ENCODE measurements around the gene AHRR.
A peak's percentile ranks its signal among the peaks of the same experiment; 100 is the strongest.
"Not testable (repeated sequence)": the region's sequence is repeated elsewhere in the genome, so short reads cannot be mapped to it uniquely, and the experiment has no call there.

Gene AHRR

DNA sequence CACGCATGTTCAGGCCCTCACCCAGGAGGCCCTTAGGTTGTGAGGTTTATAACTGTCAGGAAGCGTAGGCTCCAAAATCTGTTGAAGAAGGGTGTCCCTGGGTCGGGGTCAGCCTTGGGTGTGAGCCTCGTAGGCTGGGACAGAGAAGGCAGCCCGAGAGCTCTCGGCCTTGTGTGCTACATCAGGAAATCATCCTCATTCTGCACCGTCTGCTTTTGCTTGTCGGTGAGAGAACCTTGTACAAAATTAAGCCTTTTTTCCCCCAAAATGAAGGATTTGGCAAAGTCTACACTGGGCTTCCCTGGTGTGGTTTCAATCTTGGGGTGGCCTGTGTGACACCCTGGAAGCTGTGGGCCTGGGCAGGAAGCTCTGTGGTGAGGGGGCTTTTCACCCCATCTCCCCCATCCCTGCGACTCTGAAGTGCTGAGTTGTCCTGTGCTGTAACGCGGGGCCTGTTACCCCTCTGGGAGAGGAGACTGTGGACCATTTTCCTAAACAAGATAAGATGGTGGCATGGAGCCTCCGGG is 55.3 kb downstream of the AHRR start:
- no peak for DNase-seq (ENCODE audit: low read depth in 2 of 3, low spot score in 1 of 3)

DNA sequence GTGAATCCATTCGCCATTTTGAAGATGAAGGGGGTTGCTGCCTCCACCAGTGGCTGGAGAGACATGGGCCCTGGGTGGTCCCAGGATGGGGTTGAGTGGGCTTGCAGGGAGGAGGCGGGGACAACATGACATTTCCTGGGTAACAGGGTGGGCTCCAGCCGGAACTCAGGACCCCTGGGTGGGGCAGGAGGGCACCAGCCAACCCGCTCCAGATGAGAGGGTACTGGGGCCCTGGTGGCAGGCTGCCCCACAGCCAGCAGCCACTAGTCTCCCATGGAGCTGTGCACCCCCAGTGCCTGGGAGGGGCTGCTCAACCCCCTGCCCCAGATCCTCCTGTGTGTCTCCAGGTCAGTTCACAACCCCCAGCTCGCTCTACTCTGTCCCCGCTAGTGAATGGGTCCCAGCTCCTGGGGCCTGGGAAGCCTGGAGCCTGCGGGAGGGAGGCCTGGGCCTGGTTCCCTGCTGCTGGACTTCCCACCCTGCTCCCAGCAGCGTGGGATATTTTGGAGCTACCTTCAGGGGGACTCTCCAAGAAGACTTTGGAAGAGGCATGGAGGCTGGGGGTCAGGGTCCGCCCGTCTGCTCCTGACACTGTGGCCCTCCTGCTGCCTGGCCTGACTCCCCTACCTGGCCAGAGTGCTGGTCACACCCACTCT is 55.9 kb downstream of the AHRR start:
- no peak for DNase-seq (ENCODE audit: low read depth in 2 of 3, low spot score in 1 of 3)

DNA sequence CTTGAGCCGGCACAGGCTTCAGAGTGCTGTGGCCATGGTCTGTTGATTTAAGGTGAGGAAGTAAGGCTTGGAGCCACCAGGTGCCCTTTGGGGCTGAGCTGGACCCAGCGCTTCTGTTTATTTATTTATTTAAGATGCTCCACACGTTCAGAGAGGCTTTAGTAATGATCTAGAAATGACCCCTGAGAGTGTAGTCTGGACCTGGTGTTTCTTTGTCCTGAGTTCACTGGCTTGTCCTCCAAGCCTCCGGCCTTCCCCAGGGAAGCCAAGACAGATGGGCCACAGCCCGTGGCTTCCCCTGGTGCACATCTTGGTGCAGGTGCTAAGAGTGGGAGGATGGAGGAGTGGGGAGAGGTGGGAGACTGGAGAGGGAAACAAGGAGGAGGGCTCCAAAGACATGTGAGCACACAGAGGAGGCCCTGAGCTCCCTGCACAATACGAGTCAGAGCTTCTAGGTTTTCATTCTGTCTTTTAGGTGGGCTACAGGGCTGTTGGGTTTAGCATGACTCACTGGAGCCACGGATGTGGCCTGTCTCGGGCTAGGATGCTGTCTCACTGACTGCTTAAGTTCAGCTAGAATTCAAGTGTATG is 56.9 kb downstream of the AHRR start:
- DNase-seq (ENCODE audit: low read depth in 2 of 3, low spot score in 1 of 3): no peak

DNA sequence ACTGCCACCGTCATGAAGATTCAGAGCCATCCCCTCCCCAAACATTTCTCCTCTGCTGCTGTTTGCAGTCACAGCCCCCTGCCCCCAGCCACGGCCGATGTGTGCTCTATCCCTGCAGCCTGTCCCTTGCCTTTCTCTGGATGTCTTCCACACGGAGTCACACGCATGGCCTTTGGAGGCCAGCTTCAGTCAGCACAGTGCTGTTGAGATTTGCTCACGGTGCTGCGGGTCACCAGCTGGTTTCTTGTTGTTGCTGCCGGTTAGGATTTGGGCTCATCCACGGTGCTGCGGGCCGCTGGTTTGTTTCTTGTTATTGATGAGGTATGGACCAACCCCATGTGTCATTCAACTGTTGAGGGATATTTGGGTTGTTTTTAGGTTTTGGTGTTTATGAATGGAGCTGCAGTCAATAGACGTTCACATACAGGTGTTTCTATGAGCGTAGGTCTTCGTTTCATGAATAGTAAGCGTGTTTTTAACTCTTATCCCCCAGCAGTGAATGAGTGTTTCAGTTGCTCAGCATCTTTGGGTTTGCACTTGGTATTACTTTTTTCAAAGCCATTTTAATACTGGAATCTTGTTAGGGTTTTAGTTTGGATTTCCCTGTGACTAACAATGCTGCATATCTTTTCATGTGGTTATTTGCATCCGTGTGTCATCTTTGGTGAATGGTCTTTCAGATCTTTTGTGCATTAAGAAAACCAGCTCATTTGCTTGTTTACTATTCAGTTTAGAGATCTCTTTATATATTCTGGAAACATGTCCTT is 57.6 kb downstream of the AHRR start:
- DNase-seq (ENCODE audit: low read depth in 2 of 3, low spot score in 1 of 3): no peak

DNA sequence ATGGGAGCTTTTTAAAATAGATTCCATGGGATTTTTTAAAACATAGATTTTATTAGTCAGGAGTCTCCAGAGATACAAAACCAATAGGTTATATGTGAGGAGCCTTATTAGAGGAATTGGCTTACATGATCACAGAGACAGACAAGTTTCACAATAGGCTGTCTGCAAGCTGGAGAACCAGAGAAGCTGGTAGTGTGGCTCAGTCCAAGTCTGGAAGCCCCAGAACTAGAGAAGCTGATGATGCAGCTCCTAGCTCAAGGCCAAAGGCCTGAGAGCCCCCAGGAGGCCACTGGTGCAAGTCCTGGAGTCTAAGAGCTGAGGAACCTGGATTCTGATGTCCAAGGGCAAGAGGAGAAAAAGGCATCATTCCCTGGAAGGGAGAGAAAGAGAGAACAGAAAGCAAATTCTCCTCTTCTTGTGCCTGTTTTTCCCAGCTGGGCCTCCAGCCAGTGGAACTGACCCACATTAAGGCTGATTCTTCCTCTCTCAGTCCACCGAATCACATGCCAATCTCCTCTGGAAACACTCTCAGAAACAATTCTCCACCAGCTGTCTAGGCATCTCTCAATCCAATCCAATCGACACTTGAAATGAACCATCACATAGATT is 59.3 kb downstream of the AHRR start:
- no peak for DNase-seq (ENCODE audit: low read depth in 2 of 3, low spot score in 1 of 3)

DNA sequence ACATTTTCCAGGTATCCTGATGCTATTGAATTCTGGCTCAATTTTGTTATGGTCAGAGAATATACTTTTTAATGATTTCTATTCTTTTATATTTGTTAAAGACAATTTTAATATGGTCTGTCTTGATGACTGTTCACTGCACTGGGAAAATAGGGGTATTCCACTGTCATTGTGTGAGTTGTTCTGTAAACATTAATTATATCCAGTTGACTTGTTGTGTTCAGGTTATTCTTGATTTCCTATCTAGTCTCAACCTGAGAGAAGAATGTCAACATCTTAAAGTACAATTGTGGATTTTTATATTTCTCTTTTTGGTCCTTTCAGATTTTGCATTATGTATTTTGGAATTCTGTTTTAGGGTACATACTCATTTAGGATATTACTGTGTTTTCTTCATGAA is 61.6 kb downstream of the AHRR start:
- DNase-seq (ENCODE audit: low read depth in 2 of 3, low spot score in 1 of 3): no peak

DNA sequence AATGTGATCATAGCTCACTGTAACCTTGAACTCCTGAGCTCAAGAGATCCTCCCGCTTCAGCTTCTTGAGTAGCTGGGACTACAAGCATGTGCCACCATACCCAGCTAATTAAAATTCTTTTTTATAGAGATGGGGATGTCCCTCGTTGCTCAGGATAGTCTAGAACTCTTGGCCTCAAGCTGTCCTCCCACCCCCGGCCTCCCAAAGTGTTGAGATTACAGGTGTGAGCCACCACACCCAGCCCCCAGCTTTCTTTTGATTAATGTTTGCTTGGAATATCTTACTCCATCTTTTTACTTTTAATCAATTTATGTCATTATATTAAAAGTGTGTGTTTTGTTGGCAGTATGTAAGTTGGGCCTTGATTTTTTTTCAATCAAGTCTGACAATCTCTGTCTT is 62.1 kb downstream of the AHRR start:
- no peak for DNase-seq (ENCODE audit: low read depth in 2 of 3, low spot score in 1 of 3)

DNA sequence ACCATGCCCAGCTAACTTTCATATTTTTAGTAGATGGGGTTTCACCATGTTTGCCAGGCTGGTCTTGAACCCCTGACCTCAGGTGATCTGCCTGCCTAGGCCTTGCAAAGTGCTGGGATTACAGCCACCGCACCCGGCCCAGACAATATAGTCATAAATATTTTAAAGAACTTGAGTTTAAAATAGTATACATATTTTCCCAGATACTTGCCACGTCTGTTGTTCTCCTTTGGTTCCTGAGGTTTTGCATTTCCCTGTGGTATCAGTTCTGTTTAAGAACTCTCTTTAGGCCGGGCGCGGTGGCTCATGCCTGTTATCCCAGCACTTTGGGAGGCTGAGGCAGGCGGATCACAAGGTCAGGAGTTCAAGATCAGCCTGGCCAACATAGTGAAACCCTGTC is 63.1 kb downstream of the AHRR start:
- DNase-seq (ENCODE audit: low read depth in 2 of 3, low spot score in 1 of 3): not testable (repeated sequence)

DNA sequence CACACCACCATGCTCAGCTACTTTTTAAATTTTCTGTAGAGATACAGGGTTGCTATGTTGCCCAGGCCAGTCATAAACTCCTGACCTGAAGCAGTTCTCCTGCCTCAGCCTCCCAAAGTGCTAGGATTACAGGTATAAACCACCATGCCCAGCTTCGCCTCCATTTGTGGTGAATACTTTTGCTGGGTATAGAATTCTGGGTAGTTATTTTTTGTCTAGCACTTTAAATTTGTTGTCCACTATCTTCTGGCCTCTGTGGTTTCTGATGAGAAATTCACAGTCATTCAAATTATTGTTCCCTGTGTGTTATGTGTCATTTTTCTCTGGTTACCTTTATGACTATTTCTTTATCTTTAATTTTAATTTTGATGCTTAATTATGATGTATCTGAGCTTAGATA is 63.8 kb downstream of the AHRR start:
- no peak for DNase-seq (ENCODE audit: low read depth in 2 of 3, low spot score in 1 of 3)

DNA sequence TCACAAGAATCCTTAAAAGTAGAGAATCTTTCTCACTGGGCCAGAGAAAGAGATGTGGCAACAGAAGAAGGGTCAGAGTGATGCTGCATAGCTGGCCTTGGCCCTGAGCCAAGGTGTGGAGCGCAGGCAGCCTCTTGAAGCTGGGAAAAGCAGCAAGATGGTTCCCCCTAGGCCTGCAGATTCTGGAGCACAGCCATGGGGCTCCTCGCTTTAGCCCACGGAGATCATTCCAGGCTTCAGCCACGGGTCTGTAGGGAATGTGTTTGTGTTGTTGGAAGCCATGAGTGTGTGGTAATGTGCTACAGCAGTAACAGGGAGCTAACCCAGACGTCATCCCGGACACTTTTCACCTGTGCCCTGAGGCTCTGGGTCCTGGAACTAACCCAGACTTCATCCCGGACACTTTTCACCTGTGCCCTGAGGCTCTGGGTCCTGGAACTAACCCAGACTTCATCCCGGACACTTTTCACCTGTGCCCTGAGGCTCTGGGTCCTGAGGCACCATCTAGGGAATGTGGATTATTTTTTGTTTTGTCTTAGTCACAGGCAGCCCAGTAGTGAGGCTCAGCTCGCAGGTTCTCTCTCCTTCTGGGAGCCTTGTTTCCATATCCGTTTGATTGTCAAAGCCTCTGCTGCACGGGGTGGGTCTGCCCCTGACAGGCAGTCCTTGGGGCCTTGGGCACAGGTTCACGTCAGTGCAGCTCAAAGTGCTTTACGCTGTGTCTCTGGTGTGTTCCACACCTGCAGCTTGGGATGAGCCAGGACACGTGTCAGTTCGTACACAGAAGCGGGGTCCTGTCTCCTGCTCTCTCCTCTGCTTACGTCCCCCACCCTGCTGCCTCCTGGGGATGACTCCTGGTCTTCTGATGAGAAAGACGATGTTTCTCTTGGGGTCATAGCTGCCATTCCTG is 65.2 kb downstream of the AHRR start:
- no peak for DNase-seq (ENCODE audit: low read depth in 2 of 3, low spot score in 1 of 3)

DNA sequence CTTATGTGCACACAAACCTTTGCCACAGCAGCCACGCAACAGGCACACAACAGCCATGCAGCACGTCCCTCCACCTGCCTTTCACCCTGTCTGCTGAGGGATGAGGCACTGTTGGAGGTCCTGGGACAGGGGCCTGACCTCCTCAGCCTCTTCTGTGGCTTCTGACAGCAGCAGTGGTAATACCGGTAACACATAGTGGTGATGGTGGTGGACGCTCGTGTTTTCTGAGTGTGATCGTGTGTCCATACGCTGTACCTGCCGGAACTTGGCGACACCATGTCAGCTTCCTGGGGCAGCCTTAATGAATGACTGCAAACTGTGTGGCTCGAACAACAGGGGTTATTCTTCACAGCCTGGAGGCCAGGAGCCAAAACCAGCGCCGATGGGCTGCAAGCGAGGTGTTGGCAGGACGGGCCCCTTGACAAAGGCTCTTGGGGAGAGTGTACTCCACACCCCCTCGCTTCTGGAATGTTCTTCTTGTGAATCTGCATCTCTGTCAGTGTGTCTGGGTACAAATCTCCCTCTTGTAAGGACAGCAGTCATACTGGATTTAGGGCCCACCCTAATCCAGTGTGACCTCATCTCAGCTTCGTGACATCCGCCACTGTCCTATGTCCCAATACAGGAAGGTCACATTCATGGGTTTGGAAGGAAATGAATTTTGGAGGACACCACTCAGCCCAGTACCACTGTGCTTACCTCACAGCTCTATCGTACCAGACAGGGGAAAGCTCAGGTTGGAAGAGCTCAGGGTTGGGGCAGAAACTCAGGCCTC is 66.2 kb downstream of the AHRR start:
- no peak for DNase-seq (ENCODE audit: low read depth in 2 of 3, low spot score in 1 of 3)

DNA sequence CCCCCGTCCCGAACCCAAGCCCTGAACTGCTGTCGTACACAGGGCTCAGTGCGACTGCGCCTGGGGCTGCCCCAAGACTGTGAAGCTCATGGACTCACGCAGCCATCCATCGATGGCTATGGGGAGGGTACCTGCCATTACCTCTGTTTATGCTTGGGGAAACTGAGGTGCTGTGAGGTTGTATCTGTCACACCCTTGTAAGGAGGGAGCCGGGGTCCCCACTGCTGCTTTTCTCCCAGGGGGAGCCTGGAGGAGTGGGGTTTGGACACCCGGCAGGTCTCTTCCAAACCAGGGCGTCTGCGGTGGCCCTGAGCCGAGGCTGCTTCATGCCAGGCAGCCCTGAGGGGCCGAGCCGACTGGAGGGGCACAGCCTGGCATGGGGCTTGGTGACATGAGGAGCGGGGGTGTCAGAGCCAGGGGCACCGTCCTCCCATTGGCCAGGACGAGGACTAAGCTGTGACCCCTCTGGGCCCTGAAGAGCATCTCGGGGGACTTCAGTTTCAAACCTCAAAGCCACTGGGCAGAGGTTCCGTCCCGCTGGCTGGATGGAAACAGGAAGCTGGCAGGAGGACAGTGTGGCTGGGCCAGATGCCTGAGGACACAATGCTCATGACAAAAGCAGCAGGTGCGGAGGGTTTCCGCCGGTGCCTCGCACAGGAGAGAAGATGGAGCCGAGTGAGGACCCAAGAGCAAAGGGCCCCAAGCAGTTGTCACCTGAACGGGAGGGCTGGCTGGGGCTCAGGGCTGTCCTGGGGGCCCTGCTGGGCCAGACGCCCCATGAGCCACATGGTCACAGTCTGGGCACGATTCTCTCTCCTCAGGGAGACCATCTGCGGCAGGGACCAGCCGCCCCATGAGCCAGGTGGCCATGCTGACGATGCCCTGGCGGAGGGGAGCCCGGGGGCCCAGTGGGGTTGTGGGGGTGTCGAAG is 67.0 kb downstream of the AHRR start:
- DNase-seq (ENCODE audit: low read depth in 2 of 3, low spot score in 1 of 3): no peak

DNA sequence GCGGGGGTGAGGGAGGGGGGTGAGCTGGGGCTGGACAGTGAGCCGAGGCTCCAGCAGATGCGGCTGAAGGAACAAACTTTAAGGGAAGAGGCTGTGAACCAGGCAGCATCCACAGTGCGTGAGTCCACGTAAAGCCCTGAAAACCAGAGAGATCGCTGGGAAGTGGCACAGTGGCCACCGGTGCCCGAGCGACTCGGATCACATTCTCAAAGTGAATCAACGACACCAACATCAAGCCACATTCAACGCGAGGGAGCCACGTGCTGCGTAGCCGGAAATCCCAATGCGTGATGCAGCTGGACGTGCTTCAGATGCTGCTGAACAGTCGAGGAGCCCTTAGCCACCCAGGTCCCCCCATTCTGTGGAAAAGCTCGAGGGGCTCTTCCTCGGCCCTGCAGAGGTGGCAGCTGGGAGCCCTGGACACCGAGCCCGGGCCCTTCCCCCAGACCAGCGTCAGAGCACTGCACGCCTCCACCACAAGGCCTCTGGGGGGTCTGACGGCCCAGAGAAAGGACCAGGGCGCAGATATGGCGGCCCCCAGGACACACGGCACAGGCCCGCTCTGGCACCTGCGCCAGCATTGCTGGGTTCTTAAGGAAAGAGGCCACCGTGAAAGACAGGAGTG is 67.8 kb downstream of the AHRR start:
- no peak for DNase-seq (ENCODE audit: low read depth in 2 of 3, low spot score in 1 of 3)

DNA sequence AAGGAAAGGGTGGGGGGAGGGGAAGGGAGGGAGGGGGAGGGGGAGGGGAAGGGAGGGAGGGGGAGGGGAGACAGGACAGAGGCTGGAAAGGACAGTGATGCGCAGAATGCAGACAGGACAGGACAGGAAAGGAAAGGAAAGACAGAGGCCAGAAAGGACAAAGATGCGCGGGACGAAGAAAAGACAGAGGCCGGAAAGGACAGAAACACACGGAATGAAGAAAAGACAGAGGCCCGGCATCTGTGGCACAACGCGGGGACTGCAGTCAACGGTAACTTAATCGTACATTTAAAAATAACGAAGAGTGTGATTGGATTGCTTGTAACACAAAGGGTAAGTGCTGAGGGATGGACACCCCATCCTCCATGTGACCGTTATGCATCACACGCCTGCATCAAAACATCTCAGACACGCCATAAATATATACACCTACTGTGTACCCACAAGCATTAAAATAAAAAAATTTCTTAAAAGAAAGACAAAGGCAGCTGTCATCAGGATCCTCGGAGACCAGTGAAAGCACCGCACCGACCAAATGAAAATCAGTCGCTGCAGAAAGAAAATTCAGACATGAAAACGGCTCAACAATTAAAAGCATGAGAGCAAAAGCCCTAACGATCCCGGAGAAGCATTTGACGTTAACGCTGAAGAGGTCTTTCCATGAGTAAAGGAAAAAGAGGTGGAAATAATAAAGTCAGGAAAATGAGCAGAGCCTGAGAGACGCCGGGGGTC is 68.5 kb downstream of the AHRR start:
- DNase-seq (ENCODE audit: low read depth in 2 of 3, low spot score in 1 of 3): no peak

DNA sequence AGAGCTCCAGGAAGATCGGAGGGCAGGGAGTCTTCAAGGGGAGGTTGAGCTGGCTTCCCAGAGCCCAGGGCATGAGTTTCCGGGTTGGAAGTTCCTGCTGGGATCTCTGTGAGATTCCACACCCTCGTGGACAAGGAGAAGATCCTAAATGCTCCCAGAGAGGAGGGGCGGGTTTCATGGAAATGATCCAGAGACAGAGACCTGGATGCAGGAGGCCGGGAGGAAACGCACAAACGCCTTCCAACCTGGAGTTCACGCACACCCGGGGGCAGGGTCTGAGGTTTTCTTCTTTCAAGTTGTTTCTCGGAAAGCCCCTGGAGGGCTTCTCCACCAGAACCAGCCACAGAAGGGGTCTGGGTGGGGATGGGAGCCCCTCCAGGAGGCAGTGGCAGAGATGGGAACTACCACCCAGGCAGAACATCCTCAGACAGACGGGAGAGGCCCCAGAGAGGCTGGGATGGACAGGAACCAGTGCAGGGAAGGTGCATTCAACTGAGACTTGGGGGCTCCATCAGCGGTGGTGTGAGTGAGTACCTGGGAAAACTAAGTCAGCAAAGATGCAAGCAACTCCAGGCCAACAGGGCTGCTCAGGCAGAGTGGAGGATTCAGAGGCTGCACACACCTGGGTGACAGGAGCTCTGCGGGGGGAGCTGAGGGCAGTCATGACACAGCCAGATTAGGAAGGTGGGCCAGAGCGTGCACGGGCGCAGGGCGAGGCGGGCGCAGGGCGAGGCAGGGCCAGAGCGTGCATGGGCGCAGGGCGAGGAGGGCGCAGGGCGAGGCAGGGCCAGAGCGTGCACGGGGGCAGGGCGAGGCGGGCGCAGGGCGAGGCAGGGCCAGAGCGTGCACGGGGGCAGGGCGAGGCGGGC is 69.3 kb downstream of the AHRR start:
- DNase-seq (ENCODE audit: low read depth in 2 of 3, low spot score in 1 of 3): no peak

DNA sequence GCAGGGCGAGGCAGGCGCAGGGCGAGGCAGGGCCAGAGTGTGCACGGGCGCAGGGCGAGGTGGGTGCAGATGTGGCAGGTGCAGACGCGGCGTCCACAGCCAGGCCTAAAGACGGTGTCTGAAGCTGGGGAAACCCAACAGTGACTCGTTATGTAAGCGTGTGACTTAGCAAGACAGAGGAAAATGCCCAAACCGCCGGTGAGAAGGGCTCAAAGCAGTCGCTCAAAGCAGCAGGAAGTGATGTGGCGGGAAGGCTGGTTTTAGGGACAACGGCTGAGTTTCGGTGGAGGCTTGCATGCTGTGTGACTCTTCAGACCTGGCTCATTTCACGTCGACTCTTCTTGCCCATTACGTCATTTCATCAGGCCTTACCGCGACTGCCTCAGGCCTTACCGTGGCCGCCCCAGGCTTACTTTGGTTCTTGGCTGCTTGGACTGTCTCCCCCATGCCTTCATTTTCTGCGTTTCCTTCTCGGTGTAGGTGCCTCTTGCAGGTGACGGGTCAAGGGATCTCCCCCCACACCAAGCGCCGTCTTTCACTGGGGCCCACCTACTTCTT is 71.0 kb downstream of the AHRR start:
- peak; percentile 78 to 87 (median 79) for DNase-seq (ENCODE audit: low read depth in 2 of 3, low spot score in 1 of 3)

DNA sequence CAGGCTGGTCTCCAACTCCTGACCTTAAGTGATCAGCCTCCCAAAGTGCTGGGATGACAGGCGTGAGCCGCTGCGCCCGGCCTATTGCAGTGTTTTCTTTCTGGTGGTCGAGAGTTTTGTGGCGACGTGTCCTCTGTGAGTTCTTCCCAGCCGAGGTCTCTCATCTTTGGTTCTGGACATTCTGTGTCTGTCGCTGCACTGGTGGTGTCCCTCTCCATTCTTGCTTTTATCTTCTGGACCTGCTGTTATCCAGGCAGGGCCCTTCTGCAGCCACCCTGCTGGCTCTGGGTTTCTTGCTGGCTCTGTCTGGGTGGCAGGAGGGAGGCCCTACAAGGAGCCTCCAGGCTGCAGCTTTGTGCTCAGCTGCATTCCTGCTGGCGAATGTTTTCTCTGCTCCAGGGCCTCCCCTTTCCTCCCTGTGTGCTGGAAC is 72.3 kb downstream of the AHRR start:
- no peak for DNase-seq (ENCODE audit: low read depth in 2 of 3, low spot score in 1 of 3)

Measured in stimulated activated CD4-positive, alpha-beta T cell treated with anti-CD3 and anti-CD28 coated beads, Interleukin-12 subunit alpha, Interleukin-12 subunit beta, amount 100 ng/mL, for 48 hours (primary cell).